Glutamatergic neuron (in vitro differentiated cells): Measurements from ENCODE around the gene SEC14L1. TPM values are rescaled to one million over a fixed set of nuclear protein-coding genes. Genes with fewer than 3 reads are reported as not detected.

Experiments used
- DNase-seq: peaks from one replicate; pipeline ENCODE4 v3.0.0; 2022
- H3K27ac Mint-ChIP-seq: one replicate; pipeline ENCODE4 v1.8.0; 2020; ENCODE audit warnings: mild to moderate bottlenecking, mixed read lengths, inconsistent platforms; ENCODE audit not compliant: unreplicated experiment
- H3K27me3 Mint-ChIP-seq: one replicate; pipeline ENCODE4 v1.8.0; 2020; ENCODE audit warnings: mild to moderate bottlenecking, moderate library complexity, mixed read lengths, inconsistent platforms; ENCODE audit not compliant: unreplicated experiment
- H3K36me3 Mint-ChIP-seq: one replicate; pipeline ENCODE4 v1.8.0; 2020; ENCODE audit warnings: mild to moderate bottlenecking, mixed read lengths, inconsistent platforms; ENCODE audit not compliant: unreplicated experiment
- H3K4me1 Mint-ChIP-seq: one replicate; pipeline ENCODE4 v1.8.0; 2020; ENCODE audit warnings: mild to moderate bottlenecking, low read depth, mixed read lengths, inconsistent platforms; ENCODE audit not compliant: unreplicated experiment
- H3K4me3 Mint-ChIP-seq: one replicate; pipeline ENCODE4 v1.8.0; 2020; ENCODE audit warnings: mild to moderate bottlenecking, mixed read lengths, inconsistent platforms; ENCODE audit not compliant: unreplicated experiment
- H3K9me3 Mint-ChIP-seq: one replicate; pipeline ENCODE4 v1.8.0; 2020; ENCODE audit warnings: mild to moderate bottlenecking, moderate library complexity, mixed read lengths, inconsistent platforms; ENCODE audit not compliant: unreplicated experiment
- total RNA-seq: library from RNA; stranded (reverse); fragmentation: NEBNext Ultra II Directional; extraction: Animal tissue kit (Norgen Biotek cat#: 25700); gene quantifications from one replicate; pipeline ENCODE4 v1.2.1, GENCODE V29; 2021; ENCODE audit not compliant: unreplicated experiment
- TF ChIP-seq, protein P1 (sequence below): fragments of 200-600 bp; sonication (generic); IDR thresholded peaks from one replicate; pipeline ENCODE4 v1.5.0; 2021; ENCODE audit not compliant: partially characterized antibody, unreplicated experiment

SEC14L1 gene
- total RNA-seq, 1 donor from 2014 or later = 104 TPM

DNA sequence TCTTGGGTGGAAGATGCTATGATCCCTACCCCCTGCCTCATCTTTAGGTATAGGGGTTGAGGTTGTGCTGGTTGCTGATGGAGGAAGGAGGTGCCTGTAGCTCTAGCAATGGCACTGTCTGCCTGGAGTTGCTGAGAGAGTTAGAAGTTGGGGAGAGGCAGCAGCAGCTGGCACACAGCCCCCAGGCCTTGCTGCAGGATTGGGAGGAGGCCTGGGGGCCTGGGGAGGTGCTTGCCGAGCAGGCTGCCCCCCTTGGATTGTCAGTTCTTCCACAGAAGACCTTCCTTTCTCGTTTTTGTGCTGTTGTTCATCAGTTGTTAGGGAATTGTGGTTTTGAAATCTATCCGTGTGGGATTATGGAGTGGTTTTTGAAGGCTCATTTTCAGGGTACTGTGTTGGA, 52.9 kb downstream of the SEC14L1 start:
- Mint-ChIP-seq H3K27ac (no peak overlapping the region), H3K4me1 (peaks cover 12% of the 10 kb centered on the region), H3K9me3 (no peaks in the 10 kb centered on the region), H3K4me3 (no peak overlapping the region), H3K27me3 (no peaks in the 10 kb centered on the region), H3K36me3 (peaks cover 4% of the 10 kb centered on the region)
- TF ChIP-seq, protein P1, sequence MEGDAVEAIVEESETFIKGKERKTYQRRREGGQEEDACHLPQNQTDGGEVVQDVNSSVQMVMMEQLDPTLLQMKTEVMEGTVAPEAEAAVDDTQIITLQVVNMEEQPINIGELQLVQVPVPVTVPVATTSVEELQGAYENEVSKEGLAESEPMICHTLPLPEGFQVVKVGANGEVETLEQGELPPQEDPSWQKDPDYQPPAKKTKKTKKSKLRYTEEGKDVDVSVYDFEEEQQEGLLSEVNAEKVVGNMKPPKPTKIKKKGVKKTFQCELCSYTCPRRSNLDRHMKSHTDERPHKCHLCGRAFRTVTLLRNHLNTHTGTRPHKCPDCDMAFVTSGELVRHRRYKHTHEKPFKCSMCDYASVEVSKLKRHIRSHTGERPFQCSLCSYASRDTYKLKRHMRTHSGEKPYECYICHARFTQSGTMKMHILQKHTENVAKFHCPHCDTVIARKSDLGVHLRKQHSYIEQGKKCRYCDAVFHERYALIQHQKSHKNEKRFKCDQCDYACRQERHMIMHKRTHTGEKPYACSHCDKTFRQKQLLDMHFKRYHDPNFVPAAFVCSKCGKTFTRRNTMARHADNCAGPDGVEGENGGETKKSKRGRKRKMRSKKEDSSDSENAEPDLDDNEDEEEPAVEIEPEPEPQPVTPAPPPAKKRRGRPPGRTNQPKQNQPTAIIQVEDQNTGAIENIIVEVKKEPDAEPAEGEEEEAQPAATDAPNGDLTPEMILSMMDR = no peak
- no peak for DNase-seq

DNA sequence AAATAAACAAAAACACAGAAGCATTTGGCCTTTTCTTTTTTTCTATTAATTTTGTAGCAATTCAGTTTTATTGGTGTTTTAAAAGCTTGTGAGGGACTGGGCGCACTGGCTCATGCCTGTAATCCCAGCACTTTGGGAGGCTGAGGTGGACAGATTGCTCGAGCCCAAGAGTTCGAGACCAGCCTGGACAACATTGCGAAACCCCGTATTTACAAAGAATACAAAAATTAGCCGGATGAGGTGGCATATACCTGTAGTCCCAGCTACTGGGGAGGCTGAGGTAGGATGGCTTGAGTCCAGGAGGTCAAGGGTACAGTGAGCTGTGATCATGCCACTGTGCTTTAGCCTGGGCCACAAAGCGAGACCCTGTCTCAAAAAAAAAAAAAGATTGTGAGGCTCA, 53.4 kb downstream of the SEC14L1 start:
- Mint-ChIP-seq H3K27ac (no peak overlapping the region), H3K4me3 (no peak overlapping the region), H3K9me3 (no peaks in the 10 kb centered on the region), H3K27me3 (no peaks in the 10 kb centered on the region), H3K4me1 (peaks cover 8% of the 10 kb centered on the region), H3K36me3 (peaks cover 4% of the 10 kb centered on the region)
- DNase-seq = no peak
- TF ChIP-seq, protein P1 = no peak

DNA sequence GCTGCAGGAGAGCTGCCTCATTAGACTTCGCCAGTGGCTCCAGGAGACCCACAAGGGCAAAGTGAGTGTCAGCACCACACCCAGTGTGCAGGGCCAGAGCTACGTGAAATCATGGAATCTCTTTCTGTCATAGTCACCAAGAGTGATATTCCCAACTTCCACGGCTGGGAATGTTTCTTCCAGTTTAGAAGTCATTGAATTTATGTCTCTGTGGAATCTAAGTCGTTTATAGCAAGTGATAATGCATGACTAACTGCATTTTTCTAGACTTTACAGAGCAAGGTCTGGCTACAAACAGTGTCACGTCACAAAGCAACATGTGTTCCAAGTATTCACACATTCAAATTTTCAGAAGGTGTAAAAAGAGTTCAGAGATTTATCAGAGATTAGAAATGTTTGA, 55.5 kb downstream of the SEC14L1 start:
- TF ChIP-seq, protein P1 = no peak
- H3K9me3 Mint-ChIP-seq = no peaks in the 10 kb centered on the region
- DNase-seq = no peak
- no peak overlapping the region for H3K4me3 Mint-ChIP-seq
- no peaks in the 10 kb centered on the region for H3K27me3 Mint-ChIP-seq
- H3K4me1 Mint-ChIP-seq = peaks cover under 1% of the 10 kb centered on the region
- H3K27ac Mint-ChIP-seq = no peak overlapping the region
- H3K36me3 Mint-ChIP-seq = peaks cover 12% of the 10 kb centered on the region

DNA sequence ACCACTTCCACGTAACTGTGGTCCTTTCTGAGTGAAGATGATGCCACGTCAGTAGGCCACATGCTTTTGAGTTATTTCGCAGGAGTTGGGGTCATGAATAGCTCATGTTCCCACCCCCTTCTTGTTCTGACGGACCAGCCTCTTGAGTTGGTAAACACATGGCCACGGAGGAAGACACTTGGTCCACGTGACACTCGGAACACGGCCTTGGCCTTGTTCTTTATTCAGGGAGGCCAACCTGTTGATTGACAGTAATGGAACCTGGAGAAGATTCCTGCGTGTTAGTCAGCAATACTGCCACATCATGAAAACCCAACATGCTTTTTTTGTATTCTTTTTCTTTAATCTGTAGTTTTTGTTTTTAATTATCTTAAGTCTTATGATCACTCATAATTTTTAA, 56.3 kb downstream of the SEC14L1 start:
- H3K27ac Mint-ChIP-seq = no peak overlapping the region
- H3K4me1 Mint-ChIP-seq = no peaks in the 10 kb centered on the region
- DNase-seq = no peak
- H3K36me3 Mint-ChIP-seq = peaks cover 12% of the 10 kb centered on the region
- TF ChIP-seq, protein P1 = no peak
- H3K9me3 Mint-ChIP-seq = no peaks in the 10 kb centered on the region
- no peaks in the 10 kb centered on the region for H3K27me3 Mint-ChIP-seq
- H3K4me3 Mint-ChIP-seq = no peak overlapping the region

DNA sequence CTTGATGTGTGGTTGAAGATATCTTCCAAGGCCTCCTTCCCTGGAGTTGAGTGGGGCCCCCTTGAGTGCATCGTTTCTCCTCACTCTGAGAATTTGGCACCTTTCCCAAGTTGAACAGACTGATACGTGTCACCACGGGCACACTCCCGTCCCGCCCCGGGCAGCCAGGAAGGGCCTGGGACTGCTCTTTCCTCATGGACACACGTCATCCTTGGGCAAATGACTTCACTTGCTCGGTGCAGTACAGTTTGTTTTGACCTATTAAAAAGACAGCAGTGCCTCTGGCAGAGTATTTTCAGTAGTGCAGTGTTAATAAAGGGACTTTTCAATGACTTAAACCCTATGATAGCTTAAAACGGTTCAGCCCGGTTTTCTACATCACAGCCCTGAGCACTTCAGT, 59.9 kb downstream of the SEC14L1 start:
- TF ChIP-seq, protein P1 = no peak
- DNase-seq = no peak
- H3K4me3 Mint-ChIP-seq = no peak overlapping the region
- no peaks in the 10 kb centered on the region for H3K9me3 Mint-ChIP-seq
- peaks cover 8% of the 10 kb centered on the region for H3K36me3 Mint-ChIP-seq
- peaks cover 22% of the 10 kb centered on the region for H3K4me1 Mint-ChIP-seq
- H3K27me3 Mint-ChIP-seq = no peaks in the 10 kb centered on the region
- H3K27ac Mint-ChIP-seq = no peak overlapping the region
